ENCODE results near the gene MARCHF10.

MARCHF10 gene

DNA sequence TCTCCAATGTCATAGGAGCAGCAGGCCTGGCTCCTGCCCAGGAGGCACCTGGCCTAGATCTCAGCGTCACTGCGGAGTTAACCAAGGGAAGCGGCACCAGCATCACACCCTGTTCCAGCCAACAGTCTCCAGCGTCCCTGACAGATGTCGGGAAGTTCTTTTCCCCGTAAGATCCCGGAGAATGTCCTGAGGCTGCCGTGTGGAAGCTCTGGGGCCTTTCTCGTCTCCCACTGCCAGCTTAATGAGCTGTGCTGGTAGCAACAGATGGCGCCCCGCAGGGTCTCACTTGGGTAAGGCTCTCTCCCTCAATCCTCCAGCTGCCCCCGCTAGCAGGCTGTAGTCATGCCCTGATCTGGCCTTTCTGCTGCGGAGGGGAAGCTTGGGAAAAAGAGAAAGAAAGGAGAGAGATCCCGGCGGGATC, 57.5 kb downstream of the MARCHF10 start:
- Histone ChIP-seq H3K36me3 (ENCODE audit: low read depth) (no peaks in the 10 kb centered on the region), H3K27me3 (ENCODE audit: insufficient read depth, poor library complexity, severe bottlenecking) (no peaks in the 10 kb centered on the region), H3K9me3 (ENCODE audit: severe bottlenecking) (no peaks in the 10 kb centered on the region), H3K4me1 (ENCODE audit: insufficient read depth, poor library complexity, severe bottlenecking) (no peaks in the 10 kb centered on the region), H3K4me3 (ENCODE audit: severe bottlenecking) (no peak overlapping the region), H3K27ac (ENCODE audit: poor library complexity, severe bottlenecking) (no peak overlapping the region)
- no peak for TF ChIP-seq CTCF (IDR thresholded peaks at IDR 0.05; ENCODE audit: poor library complexity, severe bottlenecking)
- DNase-seq (ENCODE audit: low spot score), result no peak
- ATAC-seq (ENCODE audit: low read depth), result peak; percentile 13; the same call in 1 of the 3 replicates

GRCh38 chr17:62749926-62750325, 58.2 kb downstream of the MARCHF10 start:
- no peak for TF ChIP-seq CTCF (IDR thresholded peaks at IDR 0.05; ENCODE audit: poor library complexity, severe bottlenecking)
- H3K27ac ChIP-seq (ENCODE audit: poor library complexity, severe bottlenecking), result no peak overlapping the region
- no peaks in the 10 kb centered on the region for H3K9me3 ChIP-seq (ENCODE audit: severe bottlenecking)
- no peak overlapping the region for H3K4me3 ChIP-seq (ENCODE audit: severe bottlenecking)
- ATAC-seq (ENCODE audit: low read depth) (no peak), DNase-seq (ENCODE audit: low spot score) (no peak)
- H3K27me3 ChIP-seq (ENCODE audit: insufficient read depth, poor library complexity, severe bottlenecking), result no peaks in the 10 kb centered on the region
- no peaks in the 10 kb centered on the region for H3K4me1 ChIP-seq (ENCODE audit: insufficient read depth, poor library complexity, severe bottlenecking)
- no peaks in the 10 kb centered on the region for H3K36me3 ChIP-seq (ENCODE audit: low read depth)

DNA sequence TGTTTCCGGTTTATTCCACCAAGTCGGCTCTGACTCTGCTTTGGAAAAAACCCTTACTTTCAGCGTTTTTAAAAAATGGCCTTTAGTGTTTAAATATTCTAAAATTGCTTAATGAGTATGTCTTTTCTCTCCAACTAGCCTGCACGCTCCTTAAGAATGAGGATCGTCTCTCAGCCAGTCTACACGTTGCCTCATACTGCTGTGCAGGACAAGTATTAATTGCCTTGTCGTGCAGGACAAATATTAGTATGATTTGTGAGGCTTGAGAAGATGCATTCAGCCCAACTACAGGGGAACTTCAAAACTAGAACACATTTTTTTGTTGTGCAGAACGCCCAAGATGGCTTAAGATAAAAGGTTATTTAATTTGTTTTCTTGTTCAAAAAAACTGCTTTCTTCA, 61.2 kb downstream of the MARCHF10 start:
- Histone ChIP-seq H3K27me3 (ENCODE audit: insufficient read depth, poor library complexity, severe bottlenecking) (no peaks in the 10 kb centered on the region), H3K4me1 (ENCODE audit: insufficient read depth, poor library complexity, severe bottlenecking) (no peaks in the 10 kb centered on the region), H3K9me3 (ENCODE audit: severe bottlenecking) (no peaks in the 10 kb centered on the region), H3K4me3 (ENCODE audit: severe bottlenecking) (no peak overlapping the region), H3K27ac (ENCODE audit: poor library complexity, severe bottlenecking) (no peak overlapping the region), H3K36me3 (ENCODE audit: low read depth) (no peaks in the 10 kb centered on the region)
- ATAC-seq (ENCODE audit: low read depth) (no peak), DNase-seq (ENCODE audit: low spot score) (no peak)
- TF ChIP-seq CTCF (IDR thresholded peaks at IDR 0.05; ENCODE audit: poor library complexity, severe bottlenecking), result no peak

GRCh38 chr17:62745806-62746205, 62.3 kb downstream of the MARCHF10 start:
- TF ChIP-seq CTCF (IDR thresholded peaks at IDR 0.05; ENCODE audit: poor library complexity, severe bottlenecking), result no peak
- no peak for ATAC-seq (ENCODE audit: low read depth)

DNA sequence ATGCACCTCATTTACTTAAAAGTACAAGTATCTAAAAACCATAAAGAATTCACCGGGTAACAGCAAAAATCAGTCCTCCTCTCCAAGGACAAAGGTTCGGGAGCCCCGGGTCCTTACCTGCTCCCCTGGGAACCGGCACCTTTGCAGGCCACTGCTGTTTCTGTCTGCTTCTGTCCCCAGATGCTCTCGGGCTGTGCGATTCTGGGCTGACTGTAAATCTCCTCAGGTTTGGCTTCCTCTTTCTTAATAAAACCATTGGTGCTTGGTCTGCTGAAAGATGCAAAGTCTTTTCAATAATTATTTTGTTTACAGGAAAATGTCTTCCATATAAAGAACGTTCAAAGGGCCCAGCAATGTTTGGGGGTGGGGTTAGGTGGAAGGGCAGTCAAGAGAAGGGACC, 63.9 kb downstream of the MARCHF10 start:
- Histone ChIP-seq H3K27me3 (ENCODE audit: insufficient read depth, poor library complexity, severe bottlenecking) (no peaks in the 10 kb centered on the region), H3K27ac (ENCODE audit: poor library complexity, severe bottlenecking) (no peak overlapping the region), H3K36me3 (ENCODE audit: low read depth) (no peaks in the 10 kb centered on the region), H3K4me1 (ENCODE audit: insufficient read depth, poor library complexity, severe bottlenecking) (no peaks in the 10 kb centered on the region), H3K9me3 (ENCODE audit: severe bottlenecking) (no peaks in the 10 kb centered on the region), H3K4me3 (ENCODE audit: severe bottlenecking) (no peak overlapping the region)
- DNase-seq (ENCODE audit: low spot score) (no peak), ATAC-seq (ENCODE audit: low read depth) (no peak)
- TF ChIP-seq CTCF (IDR thresholded peaks at IDR 0.05; ENCODE audit: poor library complexity, severe bottlenecking), result no peak

More at GRCh38 chr17:62745806-62746205, 62.3 kb downstream of the MARCHF10 start:
- no peaks in the 10 kb centered on the region for H3K4me1 ChIP-seq (ENCODE audit: insufficient read depth, poor library complexity, severe bottlenecking)
- no peak overlapping the region for H3K27ac ChIP-seq (ENCODE audit: poor library complexity, severe bottlenecking)
- no peak overlapping the region for H3K4me3 ChIP-seq (ENCODE audit: severe bottlenecking)
- H3K27me3 ChIP-seq (ENCODE audit: insufficient read depth, poor library complexity, severe bottlenecking), result no peaks in the 10 kb centered on the region
- no peak for DNase-seq (ENCODE audit: low spot score)
- no peaks in the 10 kb centered on the region for H3K9me3 ChIP-seq (ENCODE audit: severe bottlenecking)
- H3K36me3 ChIP-seq (ENCODE audit: low read depth), result no peaks in the 10 kb centered on the region

All from RWPE2 (cell line).